CD4-positive, alpha-beta T cell treated with Interleukin-4 for 1 hour (primary cell): ENCODE data around the gene EN2.

ENCODE experiments used
- DNase-seq, 2 donors: peaks; one replicate each; pipeline ENCODE4 v3.0.0-alpha.2; 2020 to 2022

EN2 gene

GRCh38 chr7:155511702-155511996 is 53.7 kb downstream of the EN2 start:
- no peak for DNase-seq

DNA sequence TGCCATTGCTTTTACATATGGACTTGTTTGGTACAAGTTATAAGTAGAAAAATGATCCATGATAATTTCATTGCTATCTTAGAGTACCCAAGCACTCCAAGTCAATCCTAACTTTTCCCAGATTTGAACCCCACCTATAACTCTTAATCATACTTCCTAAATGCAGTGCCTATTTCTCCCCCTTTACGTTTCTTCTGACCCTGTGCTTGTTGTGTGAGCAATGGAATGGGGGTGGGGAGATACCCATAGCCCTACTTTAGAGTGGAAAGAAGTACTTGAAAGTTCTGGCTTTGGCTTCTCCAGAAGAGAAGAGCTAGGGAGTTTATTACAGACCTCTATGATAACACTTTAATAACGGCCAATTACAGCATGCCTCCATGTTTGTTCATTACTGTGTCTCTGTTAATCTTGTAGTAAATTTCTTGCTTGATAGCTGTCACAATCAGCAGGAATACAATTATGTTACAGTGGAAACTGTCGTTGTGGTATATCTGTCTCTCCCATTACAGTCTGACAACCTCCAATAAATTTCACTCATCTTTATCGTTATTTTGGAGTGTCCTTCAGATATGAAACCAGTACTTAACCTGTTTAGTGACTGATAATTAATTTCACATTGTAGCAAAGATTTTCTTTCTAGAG is 54.4 kb downstream of the EN2 start:
- no peak for DNase-seq

DNA sequence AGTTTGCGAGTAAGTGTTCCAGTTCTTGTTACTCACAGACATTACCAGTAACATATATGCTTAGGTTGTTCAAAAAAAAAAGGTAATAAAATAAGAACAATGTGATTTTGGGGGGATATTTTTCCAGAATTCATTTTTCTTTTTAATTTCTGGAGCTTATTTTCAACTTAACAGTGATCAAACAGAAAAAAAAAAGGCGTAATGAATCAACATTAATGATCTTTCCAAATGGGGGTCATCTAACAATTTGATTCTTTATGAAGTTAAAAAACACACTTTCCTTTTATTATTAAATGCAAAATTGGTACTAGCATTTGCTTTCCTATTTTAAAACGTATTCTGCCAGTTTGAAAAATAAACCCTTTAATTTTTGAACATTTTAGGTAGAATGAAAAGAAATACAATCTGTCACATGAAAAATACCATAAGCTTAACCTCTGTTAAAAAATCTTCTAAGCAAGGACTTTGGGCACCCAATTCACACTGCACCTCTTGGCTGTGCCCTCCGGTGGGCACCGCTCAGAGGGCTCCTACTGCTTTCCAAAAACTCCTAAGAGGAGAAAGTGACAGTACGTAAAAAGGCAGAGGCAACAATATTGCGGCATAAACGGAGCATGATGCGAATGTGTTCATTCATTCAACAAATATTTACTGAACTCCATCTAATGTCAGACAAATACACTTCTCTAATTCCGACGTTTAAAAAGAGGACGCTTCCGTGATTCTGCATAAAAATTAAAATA is 55.8 kb downstream of the EN2 start:
- DNase-seq: no peak

DNA sequence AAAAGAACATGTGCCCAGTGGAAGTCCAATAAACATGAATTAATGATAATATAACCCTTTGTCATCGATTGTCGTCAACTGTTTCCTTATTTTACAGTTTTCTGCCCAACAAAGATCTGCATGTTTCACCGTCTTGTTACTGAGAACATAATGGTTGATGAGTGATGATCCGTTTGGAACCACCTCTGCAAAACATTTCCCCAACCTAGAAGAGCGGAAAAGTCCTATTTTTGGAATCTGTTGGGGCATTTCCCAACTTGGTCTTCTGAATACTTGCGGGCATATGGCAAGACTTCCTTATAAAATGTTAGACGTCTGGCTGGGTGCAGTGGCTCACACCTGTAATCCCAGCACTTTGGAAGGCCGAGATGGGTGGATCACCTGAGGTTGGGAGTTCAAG is 56.4 kb downstream of the EN2 start:
- no peak for DNase-seq
